Endodermal cell (in vitro differentiated cells): ENCODE results near the gene JARID2. TPM values are rescaled to one million over a fixed set of nuclear protein-coding genes. Genes with fewer than 3 reads are reported as not detected.

Experiments
- DNase-seq: peaks from one replicate; pipeline ENCODE4 v3.0.0-alpha.2; 2017
- H3K27ac ChIP-seq: 2 replicates; pipeline ENCODE4 v1.5.1; 2013; ENCODE audit warnings: mild to moderate bottlenecking, low read depth, low read length, moderate library complexity
- H3K27me3 ChIP-seq: 2 replicates; pipeline ENCODE4 v1.6.1; 2013; ENCODE audit warnings: mild to moderate bottlenecking, low read length, moderate library complexity; ENCODE audit not compliant: insufficient read depth, control insufficient read depth, poor library complexity, severe bottlenecking
- H3K36me3 ChIP-seq: 2 replicates; pipeline ENCODE4 v1.7.0; 2013; ENCODE audit warnings: mild to moderate bottlenecking, low read length, moderate library complexity; ENCODE audit not compliant: control insufficient read depth, insufficient read depth
- H3K4me1 ChIP-seq: one replicate; pipeline ENCODE4 v1.7.0; 2013; ENCODE audit warnings: low read length; ENCODE audit not compliant: control insufficient read depth, insufficient read depth
- H3K4me3 ChIP-seq: 2 replicates; pipeline ENCODE4 v1.5.1; 2013; ENCODE audit warnings: mild to moderate bottlenecking, low read length, moderate library complexity
- H3K9ac ChIP-seq: 2 replicates; pipeline ENCODE4 v1.6.1; 2013; ENCODE audit warnings: mild to moderate bottlenecking, low read length, moderate library complexity; ENCODE audit not compliant: poor library complexity, severe bottlenecking; ENCODE audit errors: extremely low read depth
- H3K9me3 ChIP-seq: 2 replicates; pipeline ENCODE4 v1.6.1; 2013; ENCODE audit warnings: mild to moderate bottlenecking, low read length, moderate library complexity; ENCODE audit not compliant: control insufficient read depth
- H3K27ac Mint-ChIP-seq: 2 replicates; pipeline ENCODE4 v1.8.0; 2020; ENCODE audit warnings: mixed read lengths
- H3K27me3 Mint-ChIP-seq: 2 replicates; pipeline ENCODE4 v1.8.0; 2021; ENCODE audit warnings: mild to moderate bottlenecking, mixed read lengths; ENCODE audit not compliant: insufficient read depth
- H3K36me3 Mint-ChIP-seq: 2 replicates; pipeline ENCODE4 v1.8.0; 2020; ENCODE audit warnings: low read depth, mixed read lengths
- H3K4me1 Mint-ChIP-seq: 2 replicates; pipeline ENCODE4 v1.8.0; 2020; ENCODE audit warnings: mixed read lengths
- H3K4me3 Mint-ChIP-seq: 2 replicates; pipeline ENCODE4 v1.8.0; 2020; ENCODE audit warnings: mild to moderate bottlenecking, moderate library complexity, mixed read lengths
- H3K9me3 Mint-ChIP-seq: 2 replicates; pipeline ENCODE4 v1.8.0; 2020; ENCODE audit warnings: mild to moderate bottlenecking, mixed read lengths
- WGBS, 2 experiments: methylation state at CpG; one replicate each; pipeline versions ENCODE4 v1.1.5 to v1.1.7; 2013; ENCODE audit warnings: missing lambda C conversion rate in 2 of 2, mixed read lengths in 1 of 2; ENCODE audit not compliant: insufficient coverage in 1 of 2, insufficient read length in 1 of 2; 5-methylcytosine and 5-hydroxymethylcytosine counted together
- total RNA-seq, 2 donors: library from RNA; stranded (reverse); fragmentation: NEBNext Ultra II Directional in 1 of 2; extraction: Animal tissue kit (Norgen Biotek cat#: 25700) in 1 of 2; gene quantifications; 2 replicates in 1 of 2; 3 replicates in 1 of 2; pipeline ENCODE4 v1.2.1, GENCODE V29; 2021
- TF ChIP-seq, protein P1 (sequence below): fragments of 200-600 bp; sonication (generic); conservative IDR thresholded peaks from 2 replicates; pipeline ENCODE4 v1.5.0; 2021; ENCODE audit warnings: antibody characterized with exemption, mild to moderate bottlenecking

Gene JARID2
- total RNA-seq, 2 donors from 2014 or later = 42.5 to 77.0 TPM

GRCh38 chr6:15520626-15521203, 274.8 kb downstream of the JARID2 start:
- WGBS, 2 experiments = 93 to 95% methylated on average over 6 to 20 of the region's 20 CpGs
- no peak overlapping the region for H3K27ac Mint-ChIP-seq
- Histone ChIP-seq H3K4me1 (no peaks in the 10 kb centered on the region), H3K4me3 (no peak overlapping the region), H3K36me3 (peaks cover 88% of the 10 kb centered on the region), H3K27me3 (no peaks in the 10 kb centered on the region), H3K9ac (no peak overlapping the region), H3K27ac (no peak overlapping the region), H3K9me3 (no peaks in the 10 kb centered on the region)
- TF ChIP-seq, protein P1, sequence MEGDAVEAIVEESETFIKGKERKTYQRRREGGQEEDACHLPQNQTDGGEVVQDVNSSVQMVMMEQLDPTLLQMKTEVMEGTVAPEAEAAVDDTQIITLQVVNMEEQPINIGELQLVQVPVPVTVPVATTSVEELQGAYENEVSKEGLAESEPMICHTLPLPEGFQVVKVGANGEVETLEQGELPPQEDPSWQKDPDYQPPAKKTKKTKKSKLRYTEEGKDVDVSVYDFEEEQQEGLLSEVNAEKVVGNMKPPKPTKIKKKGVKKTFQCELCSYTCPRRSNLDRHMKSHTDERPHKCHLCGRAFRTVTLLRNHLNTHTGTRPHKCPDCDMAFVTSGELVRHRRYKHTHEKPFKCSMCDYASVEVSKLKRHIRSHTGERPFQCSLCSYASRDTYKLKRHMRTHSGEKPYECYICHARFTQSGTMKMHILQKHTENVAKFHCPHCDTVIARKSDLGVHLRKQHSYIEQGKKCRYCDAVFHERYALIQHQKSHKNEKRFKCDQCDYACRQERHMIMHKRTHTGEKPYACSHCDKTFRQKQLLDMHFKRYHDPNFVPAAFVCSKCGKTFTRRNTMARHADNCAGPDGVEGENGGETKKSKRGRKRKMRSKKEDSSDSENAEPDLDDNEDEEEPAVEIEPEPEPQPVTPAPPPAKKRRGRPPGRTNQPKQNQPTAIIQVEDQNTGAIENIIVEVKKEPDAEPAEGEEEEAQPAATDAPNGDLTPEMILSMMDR = no peak
- no peak overlapping the region for H3K4me3 Mint-ChIP-seq
- H3K27me3 Mint-ChIP-seq = no peaks in the 10 kb centered on the region
- peaks cover 91% of the 10 kb centered on the region for H3K36me3 Mint-ChIP-seq
- no peaks in the 10 kb centered on the region for H3K4me1 Mint-ChIP-seq
- DNase-seq = peak; percentile 41
- H3K9me3 Mint-ChIP-seq = no peaks in the 10 kb centered on the region

- no peaks in the 10 kb centered on the region for H3K4me1 ChIP-seq
- Mint-ChIP-seq H3K27ac (no peak overlapping the region), H3K4me3 (no peak overlapping the region), H3K27me3 (no peaks in the 10 kb centered on the region), H3K36me3 (peaks cover 92% of the 10 kb centered on the region), H3K4me1 (no peaks in the 10 kb centered on the region), H3K9me3 (no peaks in the 10 kb centered on the region)
- H3K4me3 ChIP-seq = no peak overlapping the region
- H3K9me3 ChIP-seq = no peaks in the 10 kb centered on the region
- TF ChIP-seq, protein P1 = no peak
- H3K9ac ChIP-seq = no peak overlapping the region
- WGBS, 2 experiments = 94 to 100% methylated on average over 4 to 6 of the region's 6 CpGs
- H3K27me3 ChIP-seq = no peaks in the 10 kb centered on the region
- DNase-seq = peak; percentile 11
- peaks cover 79% of the 10 kb centered on the region for H3K36me3 ChIP-seq
- no peak overlapping the region for H3K27ac ChIP-seq
Measured at GRCh38 chr6:15521582-15521981, 275.7 kb downstream of the JARID2 start.

DNA sequence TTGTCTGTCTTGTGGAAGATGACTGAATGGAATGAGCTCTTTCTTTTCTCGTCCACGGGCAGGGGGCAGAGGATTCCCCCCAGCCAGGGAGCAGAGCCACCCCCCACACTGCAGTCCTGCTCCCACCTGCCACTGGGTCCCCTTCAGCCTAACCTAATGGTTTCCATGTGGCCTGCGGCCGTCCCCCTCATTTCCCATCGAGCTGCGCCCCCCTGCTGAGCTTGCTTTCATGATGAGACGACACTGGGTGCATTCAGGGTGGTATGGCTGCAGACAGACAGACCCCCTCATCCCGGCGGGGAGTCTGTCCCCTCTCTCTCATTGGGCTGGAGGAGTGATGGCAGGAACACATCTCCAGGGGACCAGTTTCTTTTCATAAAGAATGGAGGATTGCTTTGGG, 276.2 kb downstream of the JARID2 start:
- no peak overlapping the region for H3K4me3 Mint-ChIP-seq
- peak; percentile 52 for DNase-seq
- H3K36me3 Mint-ChIP-seq = peaks cover 90% of the 10 kb centered on the region
- H3K4me1 Mint-ChIP-seq = no peaks in the 10 kb centered on the region
- 93 to 96% methylated on average over 5 to 9 of the region's 9 CpGs for WGBS, 2 experiments
- no peaks in the 10 kb centered on the region for H3K9me3 Mint-ChIP-seq
- H3K27ac Mint-ChIP-seq = no peak overlapping the region
- no peaks in the 10 kb centered on the region for H3K27me3 Mint-ChIP-seq
- no peak overlapping the region for H3K9ac ChIP-seq
- H3K27ac ChIP-seq = no peak overlapping the region
- H3K4me1 ChIP-seq = no peaks in the 10 kb centered on the region
- no peaks in the 10 kb centered on the region for H3K27me3 ChIP-seq
- peaks cover 75% of the 10 kb centered on the region for H3K36me3 ChIP-seq
- no peaks in the 10 kb centered on the region for H3K9me3 ChIP-seq
- TF ChIP-seq, protein P1 = no peak
- H3K4me3 ChIP-seq = no peak overlapping the region
